ENCODE data around the gene FMN1.
A peak's percentile ranks its signal among the peaks of the same experiment; 100 is the strongest.

Gene FMN1

GRCh38 chr15:32977506-32977905 is 217.0 kb downstream of the FMN1 start:
- H3K27me3 ChIP-seq (ENCODE audit: control insufficient read depth, insufficient read depth, low read length) = no peaks in the 10 kb centered on the region
- H3K9me3 ChIP-seq (ENCODE audit: control insufficient read depth, low read depth, low read length) = no peaks in the 10 kb centered on the region
- no peak overlapping the region for H3K9ac ChIP-seq (ENCODE audit: low read length)
- H3K36me3 ChIP-seq (ENCODE audit: control insufficient read depth, low read depth, low read length) = no peaks in the 10 kb centered on the region
- H3K4me1 ChIP-seq (ENCODE audit: control insufficient read depth, low read depth, low read length) = no peaks in the 10 kb centered on the region
- H3K27ac ChIP-seq (ENCODE audit: low read length) = no peak overlapping the region
- H3K4me3 ChIP-seq (ENCODE audit: low read length) = no peak overlapping the region

GRCh38 chr15:32974691-32975090 is 219.8 kb downstream of the FMN1 start:
- no peak overlapping the region for H3K27ac ChIP-seq (ENCODE audit: low read length)
- no peaks in the 10 kb centered on the region for H3K9me3 ChIP-seq (ENCODE audit: control insufficient read depth, low read depth, low read length)
- no peak overlapping the region for H3K9ac ChIP-seq (ENCODE audit: low read length)
- H3K4me1 ChIP-seq (ENCODE audit: control insufficient read depth, low read depth, low read length) = no peaks in the 10 kb centered on the region
- H3K36me3 ChIP-seq (ENCODE audit: control insufficient read depth, low read depth, low read length) = no peaks in the 10 kb centered on the region
- H3K27me3 ChIP-seq (ENCODE audit: control insufficient read depth, insufficient read depth, low read length) = no peaks in the 10 kb centered on the region
- no peak overlapping the region for H3K4me3 ChIP-seq (ENCODE audit: low read length)

DNA sequence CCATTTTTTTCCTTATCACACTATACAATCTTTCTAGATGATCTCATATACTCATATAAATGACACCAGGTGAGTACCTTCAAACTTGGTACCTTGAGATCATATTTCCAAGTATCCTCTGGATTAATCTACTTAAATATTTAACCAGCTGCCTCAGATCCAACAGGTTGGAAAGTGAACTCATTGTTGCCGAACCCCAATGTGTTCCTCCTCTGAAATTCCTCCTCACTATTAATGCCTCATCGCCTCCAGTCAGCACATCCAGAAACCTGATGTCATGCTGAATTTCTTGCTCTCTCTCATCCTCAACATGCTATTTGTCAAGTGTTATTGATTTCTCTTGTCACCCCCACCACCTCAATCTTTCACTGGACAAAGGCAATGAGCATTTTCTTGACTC is 221.8 kb downstream of the FMN1 start:
- Histone ChIP-seq H3K27me3 (ENCODE audit: control insufficient read depth, insufficient read depth, low read length) (no peaks in the 10 kb centered on the region), H3K27ac (ENCODE audit: low read length) (no peak overlapping the region), H3K4me1 (ENCODE audit: control insufficient read depth, low read depth, low read length) (no peaks in the 10 kb centered on the region), H3K9ac (ENCODE audit: low read length) (no peak overlapping the region), H3K4me3 (ENCODE audit: low read length) (no peak overlapping the region), H3K9me3 (ENCODE audit: control insufficient read depth, low read depth, low read length) (no peaks in the 10 kb centered on the region), H3K36me3 (ENCODE audit: control insufficient read depth, low read depth, low read length) (no peaks in the 10 kb centered on the region)

- H3K9me3 ChIP-seq (ENCODE audit: control insufficient read depth, low read depth, low read length) = no peaks in the 10 kb centered on the region
Measured at GRCh38 chr15:32970847-32971246, 223.7 kb downstream of the FMN1 start.

GRCh38 chr15:32967521-32967920 is 227.0 kb downstream of the FMN1 start:
- Histone ChIP-seq H3K4me1 (ENCODE audit: control insufficient read depth, low read depth, low read length) (no peaks in the 10 kb centered on the region), H3K27ac (ENCODE audit: low read length) (no peak overlapping the region), H3K4me3 (ENCODE audit: low read length) (no peak overlapping the region), H3K9me3 (ENCODE audit: control insufficient read depth, low read depth, low read length) (no peaks in the 10 kb centered on the region), H3K36me3 (ENCODE audit: control insufficient read depth, low read depth, low read length) (no peaks in the 10 kb centered on the region), H3K27me3 (ENCODE audit: control insufficient read depth, insufficient read depth, low read length) (no peaks in the 10 kb centered on the region), H3K9ac (ENCODE audit: low read length) (no peak overlapping the region)

More at GRCh38 chr15:32970847-32971246, 223.7 kb downstream of the FMN1 start:
- Histone ChIP-seq H3K4me1 (ENCODE audit: control insufficient read depth, low read depth, low read length) (no peaks in the 10 kb centered on the region), H3K27ac (ENCODE audit: low read length) (no peak overlapping the region), H3K36me3 (ENCODE audit: control insufficient read depth, low read depth, low read length) (no peaks in the 10 kb centered on the region), H3K27me3 (ENCODE audit: control insufficient read depth, insufficient read depth, low read length) (no peaks in the 10 kb centered on the region), H3K4me3 (ENCODE audit: low read length) (no peak overlapping the region), H3K9ac (ENCODE audit: low read length) (no peak overlapping the region)

DNA sequence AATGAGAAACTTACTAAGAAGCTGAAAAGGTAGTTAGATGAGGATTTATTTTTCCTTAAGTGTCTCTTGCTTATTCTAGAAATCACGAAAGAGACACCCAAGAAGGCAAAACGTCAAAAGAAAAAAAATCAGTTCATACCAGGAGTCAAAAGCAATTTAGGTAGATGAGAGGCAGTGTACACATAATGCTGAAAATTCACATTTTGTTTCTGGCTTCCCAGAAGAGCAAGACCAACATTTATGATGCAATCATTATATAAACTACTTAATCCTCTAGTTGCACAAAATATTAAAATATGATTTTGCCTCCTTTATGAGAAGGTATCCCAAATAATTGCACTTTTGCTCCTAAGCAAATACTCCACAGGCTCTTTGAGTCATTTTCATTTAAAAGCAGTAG is 228.0 kb downstream of the FMN1 start:
- Histone ChIP-seq H3K36me3 (ENCODE audit: control insufficient read depth, low read depth, low read length) (no peaks in the 10 kb centered on the region), H3K27ac (ENCODE audit: low read length) (no peak overlapping the region), H3K9me3 (ENCODE audit: control insufficient read depth, low read depth, low read length) (no peaks in the 10 kb centered on the region), H3K4me3 (ENCODE audit: low read length) (no peak overlapping the region), H3K4me1 (ENCODE audit: control insufficient read depth, low read depth, low read length) (no peaks in the 10 kb centered on the region), H3K9ac (ENCODE audit: low read length) (no peak overlapping the region), H3K27me3 (ENCODE audit: control insufficient read depth, insufficient read depth, low read length) (no peaks in the 10 kb centered on the region)

DNA sequence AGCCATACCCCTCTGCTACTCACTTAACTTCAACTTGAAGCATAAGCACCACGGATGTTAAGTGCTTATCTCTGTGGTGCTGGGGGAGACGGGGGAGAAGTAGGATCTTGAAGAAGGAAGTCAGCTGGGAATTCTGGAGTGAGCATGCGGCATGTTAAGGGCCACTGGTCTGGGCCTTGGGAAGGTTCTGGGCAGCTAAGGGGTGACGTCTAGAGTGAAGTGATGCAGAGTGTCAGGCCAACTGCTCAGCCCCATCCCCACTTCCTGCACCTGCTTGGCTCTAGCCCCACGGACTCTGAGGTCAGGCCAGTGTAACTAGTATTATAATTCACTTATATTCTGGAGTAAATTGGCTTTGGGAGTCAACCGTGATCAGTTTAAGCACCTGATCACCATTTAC is 228.6 kb downstream of the FMN1 start:
- Histone ChIP-seq H3K27ac (ENCODE audit: low read length) (no peak overlapping the region), H3K36me3 (ENCODE audit: control insufficient read depth, low read depth, low read length) (no peaks in the 10 kb centered on the region), H3K4me3 (ENCODE audit: low read length) (no peak overlapping the region), H3K27me3 (ENCODE audit: control insufficient read depth, insufficient read depth, low read length) (no peaks in the 10 kb centered on the region), H3K4me1 (ENCODE audit: control insufficient read depth, low read depth, low read length) (no peaks in the 10 kb centered on the region), H3K9me3 (ENCODE audit: control insufficient read depth, low read depth, low read length) (no peaks in the 10 kb centered on the region), H3K9ac (ENCODE audit: low read length) (no peak overlapping the region)

DNA sequence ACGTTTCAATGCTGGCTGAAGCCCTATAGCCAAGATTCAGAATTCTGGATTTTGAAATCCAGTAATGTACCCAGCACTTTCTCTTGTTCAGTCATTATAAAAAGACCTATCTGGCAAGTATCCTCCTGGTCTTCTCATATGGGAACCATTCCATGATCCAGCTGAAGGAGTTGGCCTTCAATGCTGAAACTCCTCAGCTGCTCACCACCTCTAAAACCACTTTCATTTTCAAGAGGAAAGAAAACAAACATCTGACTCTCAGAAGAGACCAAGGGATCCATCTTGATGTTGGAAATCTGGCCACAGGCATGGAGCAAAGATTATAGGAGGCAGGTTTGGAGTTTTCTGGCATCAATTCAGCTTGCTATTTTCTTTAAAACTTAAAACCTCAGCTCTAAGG is 235.4 kb downstream of the FMN1 start:
- H3K9ac ChIP-seq (ENCODE audit: low read length) = no peak overlapping the region
- no peak overlapping the region for H3K27ac ChIP-seq (ENCODE audit: low read length)
- H3K36me3 ChIP-seq (ENCODE audit: control insufficient read depth, low read depth, low read length) = no peaks in the 10 kb centered on the region
- H3K27me3 ChIP-seq (ENCODE audit: control insufficient read depth, insufficient read depth, low read length) = no peaks in the 10 kb centered on the region
- H3K9me3 ChIP-seq (ENCODE audit: control insufficient read depth, low read depth, low read length) = no peaks in the 10 kb centered on the region
- H3K4me1 ChIP-seq (ENCODE audit: control insufficient read depth, low read depth, low read length) = peaks cover 2% of the 10 kb centered on the region
- H3K4me3 ChIP-seq (ENCODE audit: low read length) = no peak overlapping the region

DNA sequence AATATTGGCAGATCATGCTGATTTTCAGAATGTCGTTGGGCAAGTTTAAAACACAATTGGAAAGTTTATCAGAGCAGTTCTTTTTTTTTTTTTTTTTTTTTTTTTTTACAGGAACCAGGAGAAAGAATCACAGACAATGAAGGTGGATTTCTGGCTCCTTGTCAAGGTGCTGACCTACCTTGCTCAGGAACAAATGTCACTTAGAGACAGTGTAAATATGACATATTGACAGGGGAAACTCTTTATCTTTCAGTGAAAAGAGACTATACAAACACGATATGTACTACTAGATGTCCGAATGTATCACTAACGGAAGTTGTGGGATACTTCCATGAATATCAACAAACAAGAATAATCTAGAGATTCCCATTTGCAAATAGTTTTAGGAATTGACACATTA is 237.3 kb downstream of the FMN1 start:
- Histone ChIP-seq H3K27ac (ENCODE audit: low read length) (no peak overlapping the region), H3K9ac (ENCODE audit: low read length) (no peak overlapping the region), H3K36me3 (ENCODE audit: control insufficient read depth, low read depth, low read length) (no peaks in the 10 kb centered on the region)

DNA sequence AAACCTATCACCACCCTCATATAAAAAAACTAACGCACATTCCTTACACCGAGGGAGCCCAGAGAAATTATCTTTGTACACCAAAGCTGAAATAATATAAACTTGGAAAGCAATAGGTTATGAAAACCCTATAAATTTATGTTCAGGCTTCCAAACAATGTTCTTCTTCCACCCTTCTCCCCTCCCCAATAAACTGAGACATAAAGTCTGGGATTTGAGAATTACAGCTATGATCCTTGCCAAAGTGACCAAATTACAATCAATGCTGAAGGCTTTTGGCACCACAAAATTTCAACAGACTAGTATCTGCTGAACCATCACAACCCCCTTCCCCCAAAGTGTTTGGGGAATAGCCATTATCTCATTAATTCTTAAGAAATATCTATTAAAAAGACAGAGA is 237.8 kb downstream of the FMN1 start:
- Histone ChIP-seq H3K9me3 (ENCODE audit: control insufficient read depth, low read depth, low read length) (no peaks in the 10 kb centered on the region), H3K4me3 (ENCODE audit: low read length) (no peak overlapping the region), H3K36me3 (ENCODE audit: control insufficient read depth, low read depth, low read length) (no peaks in the 10 kb centered on the region), H3K27ac (ENCODE audit: low read length) (no peak overlapping the region), H3K4me1 (ENCODE audit: control insufficient read depth, low read depth, low read length) (peaks cover 20% of the 10 kb centered on the region), H3K27me3 (ENCODE audit: control insufficient read depth, insufficient read depth, low read length) (no peaks in the 10 kb centered on the region), H3K9ac (ENCODE audit: low read length) (no peak overlapping the region)

More for the DNA sequence above, 237.3 kb downstream of the FMN1 start:
- H3K4me1 ChIP-seq (ENCODE audit: control insufficient read depth, low read depth, low read length) = peaks cover 20% of the 10 kb centered on the region
- H3K4me3 ChIP-seq (ENCODE audit: low read length) = no peak overlapping the region
- no peaks in the 10 kb centered on the region for H3K9me3 ChIP-seq (ENCODE audit: control insufficient read depth, low read depth, low read length)
- no peaks in the 10 kb centered on the region for H3K27me3 ChIP-seq (ENCODE audit: control insufficient read depth, insufficient read depth, low read length)

DNA sequence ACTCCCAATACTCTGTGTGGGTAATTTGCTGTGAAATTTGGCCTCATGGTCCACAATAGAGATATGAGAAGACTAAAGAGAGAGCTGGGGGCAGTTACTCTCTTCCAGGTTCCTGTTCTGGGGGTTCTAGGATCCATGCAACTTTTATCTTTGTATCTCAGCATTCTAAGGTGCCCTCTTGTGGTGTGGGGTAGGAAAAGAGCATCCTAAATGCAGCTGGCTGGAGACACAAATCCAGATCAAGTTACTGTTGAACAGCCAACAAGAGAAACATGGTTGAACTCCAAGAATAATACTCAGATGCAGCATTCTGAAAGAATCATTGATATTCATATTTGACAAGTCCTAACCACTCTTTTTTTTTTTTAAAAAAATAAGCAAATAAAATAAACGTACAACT is 238.5 kb downstream of the FMN1 start:
- H3K36me3 ChIP-seq (ENCODE audit: control insufficient read depth, low read depth, low read length) = no peaks in the 10 kb centered on the region

GRCh38 chr15:32953533-32953910 is 241.0 kb downstream of the FMN1 start:
- H3K9me3 ChIP-seq (ENCODE audit: control insufficient read depth, low read depth, low read length) = no peaks in the 10 kb centered on the region
- H3K4me3 ChIP-seq (ENCODE audit: low read length) = peak overlapping the region; percentile 48
- H3K9ac ChIP-seq (ENCODE audit: low read length) = no peak overlapping the region
- no peaks in the 10 kb centered on the region for H3K27me3 ChIP-seq (ENCODE audit: control insufficient read depth, insufficient read depth, low read length)
- peaks cover 20% of the 10 kb centered on the region for H3K4me1 ChIP-seq (ENCODE audit: control insufficient read depth, low read depth, low read length)
- H3K27ac ChIP-seq (ENCODE audit: low read length) = no peak overlapping the region
- H3K36me3 ChIP-seq (ENCODE audit: control insufficient read depth, low read depth, low read length) = no peaks in the 10 kb centered on the region

More for the DNA sequence above, 238.5 kb downstream of the FMN1 start:
- H3K4me3 ChIP-seq (ENCODE audit: low read length) = no peak overlapping the region
- peaks cover 20% of the 10 kb centered on the region for H3K4me1 ChIP-seq (ENCODE audit: control insufficient read depth, low read depth, low read length)
- no peak overlapping the region for H3K9ac ChIP-seq (ENCODE audit: low read length)
- H3K9me3 ChIP-seq (ENCODE audit: control insufficient read depth, low read depth, low read length) = no peaks in the 10 kb centered on the region
- no peaks in the 10 kb centered on the region for H3K27me3 ChIP-seq (ENCODE audit: control insufficient read depth, insufficient read depth, low read length)
- no peak overlapping the region for H3K27ac ChIP-seq (ENCODE audit: low read length)

All from iPS-18a (cell line).